Measurements from ENCODE around the gene BCR.

BCR gene

GRCh38 chr22:23193882-23194281 is 13.6 kb downstream of the BCR start:
- FAIRE-seq: no peak
- no peak for DNase-seq (ENCODE audit: low spot score)

DNA sequence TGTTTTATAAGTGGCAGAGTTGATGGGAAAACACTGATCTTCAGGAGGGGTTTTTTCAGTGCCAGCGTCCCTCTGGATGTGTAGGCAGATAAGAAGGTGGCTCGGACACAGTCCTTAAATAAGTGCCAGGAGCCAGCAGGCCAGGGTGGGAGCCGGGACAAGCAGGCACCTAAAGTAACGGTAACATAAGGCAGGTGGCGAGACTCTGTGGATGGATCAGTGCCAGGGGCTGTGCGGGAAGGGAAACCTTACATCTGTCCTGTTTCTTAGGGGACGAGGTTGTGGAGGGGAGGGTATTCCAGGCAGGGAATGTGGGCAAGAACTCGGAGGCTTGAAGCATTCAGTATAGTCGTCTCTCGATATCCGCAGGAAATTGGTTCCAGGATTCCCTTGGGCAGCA is 15.9 kb downstream of the BCR start:
- DNase-seq (ENCODE audit: low spot score) (no peak), FAIRE-seq (no peak)

DNA sequence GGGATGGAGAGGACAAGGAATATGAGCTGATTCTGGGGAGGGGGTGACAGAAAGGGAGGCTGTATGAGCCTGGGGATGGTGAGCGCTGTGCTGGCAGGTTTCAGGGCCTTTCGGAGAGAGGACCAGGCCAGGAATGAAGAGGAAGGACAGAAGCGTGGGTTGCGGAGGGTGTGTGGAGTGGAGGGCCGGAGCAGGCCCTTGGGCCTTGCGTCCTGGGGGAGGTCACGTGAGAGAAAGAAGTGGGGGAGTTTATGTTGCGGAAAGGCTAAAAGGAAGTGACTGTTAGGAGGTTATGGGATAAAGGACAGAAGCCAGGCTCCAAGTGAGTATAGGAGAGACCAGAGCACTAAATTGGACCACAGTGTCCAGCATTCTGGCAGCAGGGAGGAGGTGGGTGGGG is 17.5 kb downstream of the BCR start:
- FAIRE-seq (no peak), DNase-seq (ENCODE audit: low spot score) (no peak)

DNA sequence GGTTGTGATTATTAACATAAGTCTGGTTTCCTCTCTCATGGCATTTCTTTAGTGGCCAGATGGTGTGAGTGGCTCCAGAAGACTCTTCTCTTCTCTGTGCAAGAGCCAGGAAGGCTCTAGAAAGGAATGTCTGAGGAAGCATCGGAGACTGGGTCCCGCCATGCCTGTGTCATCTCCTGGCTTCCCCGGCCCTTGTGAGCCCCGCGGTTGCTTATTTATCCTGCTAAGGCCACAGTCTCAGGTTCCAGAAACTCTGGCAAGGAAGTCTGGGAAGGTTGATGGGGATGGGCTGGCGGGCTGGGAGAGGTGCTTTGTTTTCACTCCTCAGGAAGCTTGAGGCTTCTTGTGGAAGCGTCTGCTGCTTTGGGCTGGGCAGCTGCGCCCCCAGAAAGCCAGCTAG is 18.9 kb downstream of the BCR start:
- FAIRE-seq (no peak), DNase-seq (ENCODE audit: low spot score) (no peak)

- DNase-seq (ENCODE audit: low spot score) (no peak), FAIRE-seq (no peak)
Measured at GRCh38 chr22:23200898-23201297, 20.6 kb downstream of the BCR start.

- DNase-seq (ENCODE audit: low spot score): no peak
- FAIRE-seq: no peak
Measured at GRCh38 chr22:23202812-23203451, 22.6 kb downstream of the BCR start.

DNA sequence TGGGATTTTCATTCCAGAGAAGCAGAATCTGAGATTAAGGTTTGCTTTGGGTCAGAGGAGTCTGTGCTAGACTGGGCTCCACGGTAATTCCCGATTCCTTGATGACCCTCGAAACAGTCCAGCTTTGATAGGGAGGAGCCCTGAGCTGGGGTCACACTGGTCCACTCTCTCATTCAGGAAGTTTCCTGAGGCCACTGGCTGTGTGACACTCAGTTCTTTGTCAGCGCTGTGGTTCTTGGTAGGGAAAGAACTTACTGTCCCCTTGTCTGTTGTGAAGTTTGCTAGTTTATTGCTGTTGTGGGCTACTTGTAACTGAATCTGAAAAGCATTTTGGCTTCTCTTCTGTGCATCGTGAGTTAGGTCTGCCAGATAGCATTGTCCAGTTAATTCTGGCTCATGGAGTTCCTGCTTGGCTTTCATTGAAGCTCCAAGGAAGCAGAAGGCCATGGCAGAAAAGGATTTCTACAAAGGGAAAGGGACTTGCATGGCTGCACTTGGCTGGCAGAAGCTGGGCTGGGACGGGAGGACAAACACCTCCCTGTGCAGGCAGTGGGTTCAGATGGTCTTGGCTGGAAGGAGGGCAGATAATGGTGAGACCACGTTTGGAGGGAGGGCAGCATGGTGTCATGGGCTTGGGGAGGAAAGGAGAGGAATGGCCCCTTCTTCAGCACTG is 23.3 kb downstream of the BCR start:
- FAIRE-seq: no peak
- DNase-seq (ENCODE audit: low spot score): no peak

GRCh38 chr22:23204125-23204488 is 23.8 kb downstream of the BCR start:
- DNase-seq (ENCODE audit: low spot score) (no peak), FAIRE-seq (no peak)

- FAIRE-seq (peak; percentile 46), DNase-seq (ENCODE audit: low spot score) (no peak)
Measured at GRCh38 chr22:23204541-23205157, 24.3 kb downstream of the BCR start.

DNA sequence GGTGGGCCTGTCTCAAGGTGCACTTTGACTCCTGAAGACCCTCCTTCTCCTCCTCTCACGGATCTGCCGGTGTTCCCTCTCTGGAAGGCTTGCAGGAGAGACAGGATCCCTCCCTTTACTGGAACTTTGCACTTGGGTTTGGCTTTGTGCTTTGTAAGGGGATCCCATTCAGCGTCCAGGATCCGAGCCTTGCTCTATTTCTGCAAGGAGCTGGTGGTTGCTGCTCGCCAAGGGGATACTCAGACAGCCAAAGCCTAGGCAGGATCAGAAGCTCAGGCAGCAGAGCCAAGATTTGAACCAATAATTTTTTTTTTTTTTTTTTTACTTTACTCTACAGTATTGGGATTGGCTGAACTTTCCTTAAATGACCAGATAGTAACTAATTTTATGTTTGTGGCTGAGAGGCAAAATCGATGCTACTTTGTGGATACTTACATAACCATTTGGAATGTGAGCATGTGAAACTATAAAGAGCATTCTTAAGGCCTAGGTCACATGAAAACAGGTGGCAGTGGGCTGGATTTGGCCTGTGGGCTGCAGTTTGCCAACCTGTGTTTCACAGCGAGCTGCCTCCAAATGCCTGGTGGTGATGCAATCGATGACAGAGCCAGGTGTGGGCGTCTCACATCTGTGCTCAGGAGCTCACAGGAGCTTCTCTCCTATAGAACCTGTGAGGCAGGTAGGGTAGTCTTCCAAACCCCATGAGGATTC is 25.2 kb downstream of the BCR start:
- DNase-seq (ENCODE audit: low spot score) (no peak), FAIRE-seq (peak; percentile 17)

- FAIRE-seq (peak; percentile 72), DNase-seq (ENCODE audit: low spot score) (no peak)
Measured at GRCh38 chr22:23206915-23207314, 26.6 kb downstream of the BCR start.

DNA sequence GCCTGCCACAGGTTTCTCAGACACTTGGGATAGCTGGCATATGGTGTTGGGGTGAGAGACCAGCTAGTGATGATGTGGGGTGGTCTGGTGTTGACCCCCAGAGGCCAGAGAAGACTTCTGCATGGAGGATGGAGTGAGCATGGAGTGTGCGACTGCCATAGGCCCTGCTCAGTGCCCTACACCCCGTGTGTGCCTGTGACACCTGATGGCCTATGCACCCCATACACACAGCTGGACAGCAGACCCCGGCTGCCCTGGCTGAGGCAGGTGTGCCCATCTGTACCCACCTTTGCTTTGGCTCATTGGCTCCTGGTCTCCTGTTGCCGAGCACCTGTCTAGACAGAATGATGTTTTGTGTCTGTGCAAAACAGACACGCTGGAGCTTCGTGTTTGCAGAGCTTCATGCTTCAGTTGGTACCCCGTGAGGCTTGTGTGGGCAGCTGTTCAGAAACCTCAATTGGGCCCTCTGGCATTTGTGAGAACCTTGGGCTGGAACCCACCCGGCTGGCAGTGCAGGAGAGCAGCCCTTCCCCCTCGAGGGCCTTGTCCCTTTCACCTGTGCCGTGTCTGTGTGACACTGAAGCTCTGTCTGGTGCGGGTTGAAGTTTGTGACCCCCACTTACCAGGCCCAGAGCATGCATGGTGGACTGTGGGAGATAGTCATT is 27.6 kb downstream of the BCR start:
- DNase-seq (ENCODE audit: low spot score) (no peak), FAIRE-seq (peak; percentile 83)

DNA sequence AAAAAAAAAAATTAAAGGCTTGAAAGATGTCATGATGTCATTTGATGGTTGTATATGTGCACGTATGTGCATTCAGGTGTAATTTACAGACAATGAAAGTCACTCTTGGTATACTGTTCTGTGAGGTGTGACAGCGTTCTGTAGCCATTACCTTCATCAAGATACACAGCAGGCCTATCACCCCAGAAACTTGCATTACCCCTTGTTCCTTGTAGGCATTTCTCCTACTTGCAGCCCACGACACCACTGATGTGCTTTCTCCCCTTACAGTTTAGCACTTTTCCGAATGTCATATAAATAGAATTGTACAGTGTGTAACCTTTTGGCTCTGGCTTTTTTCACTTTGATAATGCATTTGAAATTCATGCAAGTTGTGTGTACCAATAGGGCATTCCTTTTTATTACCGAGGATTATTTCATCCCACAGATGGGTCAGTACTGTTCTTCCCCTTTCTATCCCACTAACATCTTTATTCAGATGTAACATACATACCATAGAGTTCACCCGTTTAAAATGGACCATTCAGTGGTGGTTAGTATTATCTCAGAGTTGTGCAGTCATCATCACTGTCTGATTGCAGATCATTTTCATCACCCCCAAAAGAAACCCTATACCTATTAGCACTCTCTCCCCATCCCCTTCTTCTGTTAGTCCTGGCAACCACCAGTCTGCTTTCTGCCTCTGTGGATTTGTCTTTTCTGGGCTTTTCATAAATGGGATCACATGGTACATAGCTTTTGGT is 30.3 kb downstream of the BCR start:
- FAIRE-seq (peak; percentile 83), DNase-seq (ENCODE audit: low spot score) (no peak)

DNA sequence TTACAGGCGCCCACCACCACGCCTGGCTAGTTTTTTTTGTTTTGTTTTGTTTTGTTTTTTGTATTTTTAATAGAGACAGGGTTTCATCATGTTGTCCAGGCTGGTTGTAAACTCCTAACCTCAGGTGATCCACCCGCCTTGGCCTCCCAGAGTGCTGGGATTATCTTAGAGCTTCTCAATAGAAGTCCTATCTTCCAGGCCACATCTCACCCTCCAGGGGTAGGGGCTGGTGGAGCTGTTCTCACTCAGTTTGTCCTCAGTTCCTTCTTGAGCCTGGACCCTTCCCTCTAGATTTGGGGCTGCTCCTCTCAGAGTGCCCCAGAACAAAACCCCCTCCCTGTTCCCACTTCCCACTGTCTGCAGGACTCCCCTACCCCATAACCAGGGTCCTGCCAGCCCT is 31.3 kb downstream of the BCR start:
- no peak for FAIRE-seq

GRCh38 chr22:23212061-23213021 is 32.0 kb downstream of the BCR start:
- DNase-seq (ENCODE audit: low spot score): no peak
- no peak for FAIRE-seq

More for the DNA sequence above, 31.3 kb downstream of the BCR start:
- DNase-seq (ENCODE audit: low spot score): no peak

GRCh38 chr22:23213022-23213555 is 32.8 kb downstream of the BCR start:
- DNase-seq (ENCODE audit: low spot score) (no peak), FAIRE-seq (no peak)

- no peak for DNase-seq (ENCODE audit: low spot score)
- no peak for FAIRE-seq
Measured at GRCh38 chr22:23213581-23214334, 33.4 kb downstream of the BCR start.

GRCh38 chr22:23214398-23214797 is 34.1 kb downstream of the BCR start:
- FAIRE-seq (no peak), DNase-seq (ENCODE audit: low spot score) (no peak)

All from urothelium cell line (cell line).